ENCODE measurements around the gene C19orf47.
"Not testable (repeated sequence)": the region's sequence is repeated elsewhere in the genome, so short reads cannot be mapped to it uniquely, and the experiment has no call there.

The C19orf47 gene

GRCh38 chr19:40344422-40344821, 3.8 kb downstream of the C19orf47 start:
- DNase-seq: no peak

- DNase-seq: no peak
Measured at GRCh38 chr19:40342644-40343311, 5.4 kb downstream of the C19orf47 start.

GRCh38 chr19:40341601-40342482, 6.4 kb downstream of the C19orf47 start:
- DNase-seq: no peak

- no peak for DNase-seq
Measured at GRCh38 chr19:40339018-40339728, 9.0 kb downstream of the C19orf47 start.

- no peak for DNase-seq
Measured at GRCh38 chr19:40337594-40337993, 10.6 kb downstream of the C19orf47 start.

- DNase-seq: no peak
Measured at GRCh38 chr19:40337107-40337506, 11.1 kb downstream of the C19orf47 start.

- DNase-seq: no peak
Measured at GRCh38 chr19:40336601-40336900, 11.6 kb downstream of the C19orf47 start.

- no peak for DNase-seq
Measured at GRCh38 chr19:40335855-40336600, 12.2 kb downstream of the C19orf47 start.

- no peak for DNase-seq
Measured at GRCh38 chr19:40335101-40335500, 13.1 kb downstream of the C19orf47 start.

GRCh38 chr19:40333083-40333482, 15.1 kb downstream of the C19orf47 start:
- DNase-seq: not testable (repeated sequence)

- DNase-seq: no peak
Measured at GRCh38 chr19:40332669-40333068, 15.5 kb downstream of the C19orf47 start.

- no peak for DNase-seq
Measured at GRCh38 chr19:40331052-40331451, 17.1 kb downstream of the C19orf47 start.

- no peak for DNase-seq
Measured at GRCh38 chr19:40326201-40326600, 22.0 kb downstream of the C19orf47 start.

GRCh38 chr19:40323705-40324104, 24.5 kb downstream of the C19orf47 start:
- DNase-seq: no peak

- DNase-seq: no peak
Measured at GRCh38 chr19:40322951-40323615, 25.1 kb downstream of the C19orf47 start.

GRCh38 chr19:40322271-40322610, 26.0 kb downstream of the C19orf47 start:
- DNase-seq: no peak

GRCh38 chr19:40321566-40322270, 26.5 kb downstream of the C19orf47 start:
- no peak for DNase-seq

- no peak for DNase-seq
Measured at GRCh38 chr19:40321076-40321475, 27.1 kb downstream of the C19orf47 start.

GRCh38 chr19:40320558-40320935, 27.6 kb downstream of the C19orf47 start:
- DNase-seq: no peak

- no peak for DNase-seq
Measured at GRCh38 chr19:40317338-40317737, 30.9 kb downstream of the C19orf47 start.

GRCh38 chr19:40315812-40316470, 32.3 kb downstream of the C19orf47 start:
- DNase-seq: no peak
